ENCODE data around the gene SLAMF6. TPM values are rescaled to one million over a fixed set of nuclear protein-coding genes. Genes with fewer than 3 reads are reported as not detected.

The SLAMF6 gene
- total and polyA plus RNA-seq, 2 donors from 2014 or later = 5.5 TPM; not detected in 1

DNA sequence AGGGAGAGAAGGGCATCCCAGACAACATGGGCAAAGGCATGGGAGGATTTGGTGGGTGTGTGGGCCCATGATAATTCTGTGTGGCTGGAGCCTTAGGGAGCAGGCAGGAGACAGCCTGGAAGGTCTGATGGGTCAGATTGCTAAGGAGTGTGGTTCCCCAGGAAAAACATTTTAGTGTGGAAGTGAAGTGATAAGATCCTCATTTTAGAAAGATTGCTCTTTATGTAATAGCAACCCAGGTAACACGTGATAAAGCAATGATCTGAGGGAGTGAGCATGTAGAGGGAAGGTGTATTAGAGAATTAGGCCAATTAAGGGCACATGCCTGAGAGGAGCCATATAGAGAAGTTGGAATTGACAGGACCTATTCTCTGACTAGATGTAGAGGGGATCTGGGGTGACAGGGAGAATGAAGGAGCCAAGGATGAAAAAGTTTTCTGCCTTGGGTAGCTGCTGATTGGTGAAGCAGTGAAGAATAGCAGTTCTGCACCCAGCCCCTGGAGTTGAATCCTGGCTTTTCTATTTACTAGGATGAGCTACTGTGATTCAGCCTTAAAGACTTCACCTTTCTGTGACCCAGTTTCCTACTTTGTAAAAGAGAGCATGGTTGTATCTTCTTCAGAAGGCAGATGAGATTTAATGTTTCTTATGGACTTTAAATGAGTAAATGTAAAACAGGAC is 18.7 kb upstream of the SLAMF6 start:
- DNase-seq = no peak
- peaks cover 0 to 3% (median 3%) of the 10 kb centered on the region in 3 donors for H3K4me1 ChIP-seq (ENCODE audit: control insufficient read depth in 2 of 3, insufficient read depth in 2 of 3, low read depth in 1 of 3, low read length in 3 of 3)
- no peak overlapping the region for H3K4me3 ChIP-seq (ENCODE audit: low read length in 3 of 3)

GRCh38 chr1:160540859-160541233 is 17.8 kb upstream of the SLAMF6 start:
- Histone ChIP-seq H3K4me3 (ENCODE audit: low read length in 3 of 3) (no peak overlapping the region), H3K27me3 (ENCODE audit: control insufficient read depth, insufficient read depth, low read length) (no peaks in the 10 kb centered on the region), H3K27ac (ENCODE audit: low read depth in 2 of 2, low read length in 2 of 2) (no peak overlapping the region), H3K36me3 (ENCODE audit: control insufficient read depth in 2 of 3, insufficient read depth in 3 of 3, low read length in 3 of 3) (no peaks in the 10 kb centered on the region), H3K9ac (ENCODE audit: low read length in 3 of 3) (no peak overlapping the region), H3K9me3 (ENCODE audit: control insufficient read depth in 2 of 3, insufficient read depth in 1 of 3, low read length in 3 of 3) (no peaks in the 10 kb centered on the region), H3K4me1 (ENCODE audit: control insufficient read depth in 2 of 3, insufficient read depth in 2 of 3, low read depth in 1 of 3, low read length in 3 of 3) (peaks cover 0 to 3% (median 3%) of the 10 kb centered on the region in 3 donors)
- DNase-seq = no peak
- no peak for FAIRE-seq
- TF ChIP-seq, protein P1, sequence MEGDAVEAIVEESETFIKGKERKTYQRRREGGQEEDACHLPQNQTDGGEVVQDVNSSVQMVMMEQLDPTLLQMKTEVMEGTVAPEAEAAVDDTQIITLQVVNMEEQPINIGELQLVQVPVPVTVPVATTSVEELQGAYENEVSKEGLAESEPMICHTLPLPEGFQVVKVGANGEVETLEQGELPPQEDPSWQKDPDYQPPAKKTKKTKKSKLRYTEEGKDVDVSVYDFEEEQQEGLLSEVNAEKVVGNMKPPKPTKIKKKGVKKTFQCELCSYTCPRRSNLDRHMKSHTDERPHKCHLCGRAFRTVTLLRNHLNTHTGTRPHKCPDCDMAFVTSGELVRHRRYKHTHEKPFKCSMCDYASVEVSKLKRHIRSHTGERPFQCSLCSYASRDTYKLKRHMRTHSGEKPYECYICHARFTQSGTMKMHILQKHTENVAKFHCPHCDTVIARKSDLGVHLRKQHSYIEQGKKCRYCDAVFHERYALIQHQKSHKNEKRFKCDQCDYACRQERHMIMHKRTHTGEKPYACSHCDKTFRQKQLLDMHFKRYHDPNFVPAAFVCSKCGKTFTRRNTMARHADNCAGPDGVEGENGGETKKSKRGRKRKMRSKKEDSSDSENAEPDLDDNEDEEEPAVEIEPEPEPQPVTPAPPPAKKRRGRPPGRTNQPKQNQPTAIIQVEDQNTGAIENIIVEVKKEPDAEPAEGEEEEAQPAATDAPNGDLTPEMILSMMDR (IDR thresholded peaks at IDR 0.05; ENCODE audit: borderline replicate concordance, extremely low read depth, insufficient read depth) = no peak
- intact Hi-C loops (cut with DNase I) = no loop called here

More for the DNA sequence above, 18.7 kb upstream of the SLAMF6 start:
- H3K36me3 ChIP-seq (ENCODE audit: control insufficient read depth in 2 of 3, insufficient read depth in 3 of 3, low read length in 3 of 3) = no peaks in the 10 kb centered on the region
- intact Hi-C loops (cut with DNase I) = no loop called here
- no peak overlapping the region for H3K9ac ChIP-seq (ENCODE audit: low read length in 3 of 3)
- no peaks in the 10 kb centered on the region for H3K27me3 ChIP-seq (ENCODE audit: control insufficient read depth, insufficient read depth, low read length)
- FAIRE-seq = no peak
- no peaks in the 10 kb centered on the region for H3K9me3 ChIP-seq (ENCODE audit: control insufficient read depth in 2 of 3, insufficient read depth in 1 of 3, low read length in 3 of 3)
- TF ChIP-seq, protein P1 (IDR thresholded peaks at IDR 0.05; ENCODE audit: borderline replicate concordance, extremely low read depth, insufficient read depth) = no peak
- H3K27ac ChIP-seq (ENCODE audit: low read depth in 2 of 2, low read length in 2 of 2) = no peak overlapping the region

GRCh38 chr1:160539990-160540858 is 17.2 kb upstream of the SLAMF6 start:
- DNase-seq (no peak), FAIRE-seq (no peak)
- Histone ChIP-seq H3K4me3 (ENCODE audit: low read length in 3 of 3) (no peak overlapping the region), H3K27me3 (ENCODE audit: control insufficient read depth, insufficient read depth, low read length) (no peaks in the 10 kb centered on the region), H3K4me1 (ENCODE audit: control insufficient read depth in 2 of 3, insufficient read depth in 2 of 3, low read depth in 1 of 3, low read length in 3 of 3) (peaks cover 0 to 3% (median 3%) of the 10 kb centered on the region in 3 donors), H3K9me3 (ENCODE audit: control insufficient read depth in 2 of 3, insufficient read depth in 1 of 3, low read length in 3 of 3) (peaks cover 0 to 2% (median under 1%) of the 10 kb centered on the region in 3 donors), H3K27ac (ENCODE audit: low read depth in 2 of 2, low read length in 2 of 2) (no peak overlapping the region), H3K9ac (ENCODE audit: low read length in 3 of 3) (no peak overlapping the region), H3K36me3 (ENCODE audit: control insufficient read depth in 2 of 3, insufficient read depth in 3 of 3, low read length in 3 of 3) (no peaks in the 10 kb centered on the region)
- intact Hi-C loops (cut with DNase I) = no loop called here
- TF ChIP-seq, protein P1 (IDR thresholded peaks at IDR 0.05; ENCODE audit: borderline replicate concordance, extremely low read depth, insufficient read depth) = no peak
